Activated CD4-positive, alpha-beta memory T cell treated with anti-CD3 and anti-CD28 coated beads for 36 hours (primary cell): ENCODE measurements around the gene CENPN. TPM values are rescaled to one million over a fixed set of nuclear protein-coding genes. Genes with fewer than 3 reads are reported as not detected.

Source experiments
- total RNA-seq, 2 experiments: library from RNA; stranded (reverse); gene quantifications; one replicate each; pipeline ENCODE4 v1.2.3, GENCODE V29; 2021

Gene CENPN
- total RNA-seq, 2 experiments from 2014 or later: 71.9 to 76.0 TPM

Other genes starting within 250 kb of the CENPN start
- 10 to 100 TPM; 29.4 to 34.1 TPM for gene CDYL2, start 202.6 kb upstream of the CENPN start, total RNA-seq
- 100 to 1,000 TPM; 147 to 148 TPM for gene CMC2, start 329 bp upstream of the CENPN start, total RNA-seq
- 10 to 100 TPM; 19.3 to 21.3 TPM for gene ATMIN, start 28.6 kb downstream of the CENPN start, total RNA-seq
- under 1 TPM; 0.44 to 0.86 TPM for gene C16orf46, start 70.0 kb downstream of the CENPN start, total RNA-seq
- gene GCSH, start 89.2 kb downstream of the CENPN start, total RNA-seq: 10 to 100 TPM; 23.9 to 24.7 TPM
- gene BCO1, start 231.5 kb downstream of the CENPN start, total RNA-seq: not detected